ENCODE results near the gene SYCE1.
"Not testable (repeated sequence)": the region's sequence is repeated elsewhere in the genome, so short reads cannot be mapped to it uniquely, and the experiment has no call there.

The SYCE1 gene

GRCh38 chr10:133557381-133557780 lies 8.0 kb downstream of the SYCE1 start:
- DNase-seq (ENCODE audit: low spot score), result no peak

DNA sequence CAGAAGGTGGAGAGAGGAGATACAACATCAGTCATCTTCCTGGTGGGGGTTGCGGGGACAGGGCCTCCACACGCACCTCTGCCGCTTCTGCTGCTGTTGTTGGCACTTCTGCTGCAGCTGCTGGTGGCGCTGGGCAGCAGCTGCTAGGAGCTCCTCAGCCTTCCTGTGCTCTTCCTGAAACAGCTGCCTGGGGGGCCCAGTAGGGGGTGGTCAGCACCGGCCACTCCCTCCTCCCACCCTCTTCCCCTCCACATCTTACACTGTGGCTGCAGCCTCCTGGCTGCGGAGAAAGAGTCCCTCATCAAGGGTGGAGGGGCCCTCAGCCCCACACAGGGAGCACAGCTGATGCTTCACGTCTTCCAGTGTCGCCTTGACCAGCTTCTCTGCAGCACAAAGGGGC lies 9.9 kb downstream of the SYCE1 start:
- no peak for DNase-seq (ENCODE audit: low spot score)

- no peak for DNase-seq (ENCODE audit: low spot score)
Measured at GRCh38 chr10:133554600-133554999, 10.8 kb downstream of the SYCE1 start.

GRCh38 chr10:133544506-133544905 lies 20.9 kb downstream of the SYCE1 start:
- DNase-seq (ENCODE audit: low spot score), result no peak

DNA sequence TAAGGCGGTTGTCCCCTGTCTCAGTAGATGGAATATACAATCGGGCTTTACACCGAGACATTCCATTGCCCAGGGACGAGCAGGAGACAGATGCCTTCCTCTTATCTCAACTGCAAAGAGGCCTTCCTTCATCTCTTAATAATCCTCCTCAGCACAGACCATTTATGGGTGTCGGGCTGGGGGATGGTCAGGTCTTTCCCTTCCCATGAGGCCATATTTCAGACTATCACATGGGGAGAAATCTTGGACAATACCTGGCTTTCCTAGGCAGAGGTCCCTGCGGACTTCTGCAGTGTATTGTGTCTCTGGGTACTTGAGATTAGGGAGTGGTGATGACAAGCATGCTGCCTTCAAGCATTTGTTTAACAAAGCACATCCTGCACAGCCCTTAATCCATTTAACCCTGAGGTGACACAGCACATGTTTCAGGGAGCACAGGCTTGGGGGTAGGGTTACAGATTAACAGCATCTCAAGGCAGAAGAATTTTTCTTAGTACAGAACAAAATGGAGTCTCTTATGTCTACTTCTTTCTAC lies 23.9 kb downstream of the SYCE1 start:
- DNase-seq (ENCODE audit: low spot score), result not testable (repeated sequence)

- DNase-seq (ENCODE audit: low spot score), result no peak
Measured at GRCh38 chr10:133537546-133538545, 27.5 kb downstream of the SYCE1 start.

GRCh38 chr10:133536198-133536597 lies 29.2 kb downstream of the SYCE1 start:
- no peak for DNase-seq (ENCODE audit: low spot score)

DNA sequence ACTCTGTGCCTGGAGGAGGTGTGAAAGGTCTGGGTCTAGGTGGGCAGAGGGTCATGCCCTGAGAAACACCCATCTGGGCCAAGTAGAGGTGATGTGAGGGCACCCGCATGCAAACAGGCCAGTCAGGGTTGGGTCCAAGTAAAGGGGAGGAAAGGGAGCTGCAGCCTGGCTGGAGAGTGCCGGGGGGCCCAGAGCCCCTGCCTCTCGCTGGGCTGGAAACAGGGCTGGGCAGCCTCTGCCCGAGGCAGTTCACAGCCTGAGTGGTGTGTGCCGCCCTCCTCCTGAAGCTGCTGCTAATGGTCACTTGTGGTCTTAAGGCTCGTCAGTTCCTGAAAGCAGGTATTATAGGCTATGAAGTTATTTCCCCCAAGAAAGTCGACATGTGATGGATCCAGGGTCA lies 31.0 kb downstream of the SYCE1 start:
- DNase-seq (ENCODE audit: low spot score), result no peak

DNA sequence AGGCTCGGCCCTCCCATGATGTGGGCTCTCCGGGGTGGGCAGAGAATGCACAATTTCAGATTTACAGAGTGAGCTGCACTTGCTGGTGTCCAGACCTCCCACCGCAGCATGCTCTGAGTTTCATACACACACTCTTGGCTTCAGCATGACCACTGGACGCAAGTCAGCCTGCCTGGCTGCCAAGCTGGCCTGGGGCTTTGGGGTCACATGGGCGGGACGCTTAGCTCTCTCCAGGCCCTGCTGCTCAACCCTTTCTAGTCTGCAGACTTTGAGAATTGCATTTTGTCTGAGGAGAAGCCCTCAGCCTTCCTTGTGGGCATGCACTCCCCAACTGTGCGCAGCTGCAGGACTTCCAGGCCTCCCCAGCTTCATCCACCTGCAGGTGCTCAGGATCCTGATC lies 32.5 kb downstream of the SYCE1 start:
- no peak for DNase-seq (ENCODE audit: low spot score)

GRCh38 chr10:133530506-133530905 lies 34.9 kb downstream of the SYCE1 start:
- no peak for DNase-seq (ENCODE audit: low spot score)

DNA sequence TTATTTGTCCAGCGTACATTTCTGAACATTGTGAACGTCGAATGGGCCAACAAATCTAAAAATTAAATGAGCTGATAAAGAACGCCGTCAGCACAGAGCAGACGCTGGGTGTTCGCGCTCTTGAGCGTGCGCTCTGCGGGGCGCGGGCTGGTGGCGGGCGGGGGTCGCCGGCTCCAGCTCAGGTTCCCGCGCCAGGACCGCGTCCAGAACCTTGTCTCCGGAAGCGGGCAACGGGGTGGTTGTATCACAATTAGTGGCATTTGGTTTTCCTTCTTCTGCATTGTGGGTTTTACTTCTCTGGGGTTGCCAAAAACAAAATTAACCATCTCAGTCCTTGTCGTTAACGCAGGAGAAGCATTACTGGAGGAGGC lies 35.8 kb downstream of the SYCE1 start:
- DNase-seq (ENCODE audit: low spot score), result no peak

GRCh38 chr10:133528845-133529575 lies 36.4 kb downstream of the SYCE1 start:
- DNase-seq (ENCODE audit: low spot score), result no peak

- DNase-seq (ENCODE audit: low spot score), result no peak
Measured at GRCh38 chr10:133528296-133528844, 37.0 kb downstream of the SYCE1 start.

DNA sequence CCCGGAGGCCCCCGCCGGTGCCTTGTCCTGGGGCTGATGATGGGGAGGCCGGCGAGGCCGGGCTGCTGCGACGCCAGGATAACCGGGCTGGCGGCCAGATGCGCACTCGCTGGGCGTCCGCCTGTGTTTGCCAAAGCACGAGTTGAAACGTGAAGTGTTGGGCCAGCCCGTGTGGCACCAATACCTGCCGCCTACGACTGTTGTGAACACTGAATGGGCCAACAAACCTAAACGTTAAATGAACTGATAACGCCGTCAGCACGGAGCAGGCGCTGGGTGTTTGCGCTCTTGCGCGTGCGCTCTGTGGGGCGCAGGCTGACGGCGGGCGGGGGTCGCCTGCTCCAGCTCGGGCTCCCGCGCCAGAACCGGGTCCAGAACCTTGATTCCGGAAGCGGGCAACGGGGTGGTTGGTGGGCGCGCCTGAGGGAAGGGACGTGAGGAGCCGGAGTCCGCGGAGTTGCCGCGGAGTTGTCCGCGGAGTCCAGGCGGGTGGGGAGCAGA lies 37.6 kb downstream of the SYCE1 start:
- no peak for DNase-seq (ENCODE audit: low spot score)

DNA sequence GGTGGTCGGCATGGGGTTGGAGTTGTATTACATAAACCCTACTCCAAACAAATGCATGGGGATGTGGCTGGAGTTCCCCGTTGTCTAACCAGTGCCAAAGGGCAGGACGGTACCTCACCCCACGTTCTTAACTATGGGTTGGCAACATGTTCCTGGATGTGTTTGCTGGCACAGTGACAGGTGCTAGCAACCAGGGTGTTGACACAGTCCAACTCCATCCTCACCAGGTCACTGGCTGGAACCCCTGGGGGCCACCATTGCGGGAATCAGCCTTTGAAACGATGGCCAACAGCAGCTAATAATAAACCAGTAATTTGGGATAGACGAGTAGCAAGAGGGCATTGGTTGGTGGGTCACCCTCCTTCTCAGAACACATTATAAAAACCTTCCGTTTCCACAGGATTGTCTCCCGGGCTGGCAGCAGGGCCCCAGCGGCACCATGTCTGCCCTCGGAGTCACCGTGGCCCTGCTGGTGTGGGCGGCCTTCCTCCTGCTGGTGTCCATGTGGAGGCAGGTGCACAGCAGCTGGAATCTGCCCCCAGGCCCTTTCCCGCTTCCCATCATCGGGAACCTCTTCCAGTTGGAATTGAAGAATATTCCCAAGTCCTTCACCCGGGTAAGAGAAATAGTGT lies 38.3 kb downstream of the SYCE1 start, which contains the start of gene CYP2E1:
CYP2E1 (plus strand) TSS at position 407 of the 632 bp plus-strand sequence; CDS start at position 440, 33 bp downstream.
- DNase-seq (ENCODE audit: low spot score), result no peak

DNA sequence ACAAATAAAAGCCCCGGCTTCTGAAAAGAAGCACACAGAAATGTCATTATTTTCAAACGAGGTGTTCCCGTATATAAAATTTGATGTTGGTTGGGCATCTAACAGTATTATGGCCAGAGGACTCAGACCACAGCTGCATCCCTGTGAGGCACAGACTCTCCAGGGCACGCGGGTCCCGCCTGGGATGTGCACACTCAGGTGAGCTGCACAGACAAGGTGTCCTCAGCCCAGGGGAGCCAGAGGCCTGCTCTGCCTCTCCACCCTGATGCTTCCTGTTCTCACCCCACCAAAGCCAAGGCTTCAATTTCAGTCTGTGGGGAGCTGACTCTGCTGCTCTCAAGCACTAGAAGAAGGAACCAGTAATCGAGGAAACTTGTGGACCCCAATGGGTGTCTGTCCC lies 39.9 kb downstream of the SYCE1 start:
- DNase-seq (ENCODE audit: low spot score), result no peak

DNA sequence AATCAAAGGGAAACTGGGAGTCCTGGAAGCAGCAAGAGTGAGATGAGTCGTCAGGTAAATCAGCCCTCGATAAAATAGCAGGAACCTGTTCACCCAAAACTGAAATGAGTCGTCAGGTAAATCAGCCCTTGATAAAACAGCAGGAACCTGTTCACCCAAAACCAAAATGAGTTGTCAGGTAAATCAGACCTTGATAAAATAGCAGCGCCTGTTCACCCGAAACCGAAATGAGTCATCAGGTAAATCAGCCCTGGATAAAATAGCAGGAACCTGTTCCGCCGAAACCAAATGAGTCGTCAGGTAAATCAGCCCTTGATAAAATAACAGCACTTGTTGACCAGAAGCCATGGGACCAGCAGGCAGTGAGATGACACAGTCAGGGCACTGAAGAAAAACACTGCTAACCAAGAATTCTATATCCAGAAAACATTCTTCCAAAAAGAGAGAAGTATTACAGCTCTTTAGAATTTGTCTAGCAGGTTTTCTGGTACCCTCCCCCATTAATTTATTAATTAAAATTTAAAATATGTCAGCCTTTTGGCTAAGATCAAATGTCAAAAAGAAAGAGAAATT lies 41.7 kb downstream of the SYCE1 start:
- DNase-seq (ENCODE audit: low spot score), result no peak

- peak; percentile 82 for DNase-seq (ENCODE audit: low spot score)
Measured at GRCh38 chr10:133520193-133520738, 45.1 kb downstream of the SYCE1 start.

DNA sequence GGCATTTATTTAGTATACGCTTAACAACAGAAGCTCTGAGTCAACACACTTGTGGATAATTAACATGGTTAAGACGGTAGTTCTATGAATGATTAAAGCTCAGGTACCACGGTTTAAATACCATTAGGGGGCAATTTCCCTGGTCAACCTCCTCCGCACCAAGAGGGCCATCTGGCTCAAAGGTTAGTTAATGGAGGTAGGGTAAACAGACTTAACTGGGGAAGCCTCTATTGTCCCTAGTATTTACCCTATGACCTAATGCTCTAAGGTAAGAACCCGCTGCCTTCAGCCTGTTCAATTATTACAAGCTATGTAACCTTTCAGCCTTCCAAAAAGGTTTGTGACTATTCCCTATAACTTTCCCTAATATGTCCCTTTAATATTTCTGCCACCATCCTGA lies 46.9 kb downstream of the SYCE1 start:
- not testable (repeated sequence) for DNase-seq (ENCODE audit: low spot score)

- no peak for DNase-seq (ENCODE audit: low spot score)
Measured at GRCh38 chr10:133516057-133516456, 49.3 kb downstream of the SYCE1 start.

DNA sequence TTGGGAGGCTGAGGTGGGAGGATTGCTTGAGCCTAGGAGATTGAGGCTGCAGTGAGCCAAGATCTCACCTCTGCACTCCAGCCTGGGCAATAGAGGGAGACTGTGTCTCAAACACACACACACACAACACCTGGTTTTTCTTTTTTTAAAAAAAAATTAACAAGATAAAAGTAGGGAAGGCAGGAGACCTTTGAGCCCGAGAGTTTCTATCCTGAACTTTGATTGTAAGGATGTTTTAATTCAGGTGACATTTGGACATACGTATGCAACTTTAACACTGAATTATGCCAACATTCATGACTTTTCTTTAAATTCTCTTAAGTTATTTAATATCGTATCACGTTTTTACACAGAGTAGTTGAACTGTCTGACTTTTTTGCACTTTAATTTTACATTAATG lies 49.9 kb downstream of the SYCE1 start:
- no peak for DNase-seq (ENCODE audit: low spot score)
